DMS79 (cell line): ENCODE results near the gene C1orf167.
"Not testable (repeated sequence)": the region's sequence is repeated elsewhere in the genome, so short reads cannot be mapped to it uniquely, and the experiment has no call there.

Experiments
- DNase-seq: peaks from one replicate; lab custom pipeline; 2025; lab: John Stamatoyannopoulos, UW

C1orf167 gene

DNA sequence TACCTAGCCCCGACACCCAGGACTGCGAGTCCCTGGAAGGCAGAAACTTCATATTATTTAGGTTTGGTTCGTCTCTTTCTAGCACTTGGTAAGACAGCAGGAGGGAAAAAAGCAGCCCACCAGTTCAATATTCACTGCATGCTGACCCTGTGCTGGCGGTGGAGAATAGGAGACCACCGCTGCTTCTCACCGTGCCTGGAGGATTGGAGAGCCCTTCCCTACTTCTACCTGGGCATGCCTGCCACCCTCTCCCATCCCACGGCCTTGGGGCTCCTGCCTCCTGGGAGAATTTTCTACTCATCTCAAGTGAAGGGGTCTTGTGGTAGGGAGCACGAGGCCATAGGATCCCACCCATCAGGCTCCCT lies 38.4 kb downstream of the C1orf167 start:
- DNase-seq, result no peak

- DNase-seq, result no peak
These were observed 38.9 kb downstream of the C1orf167 start for GRCh38 chr1:11800756-11801433.

DNA sequence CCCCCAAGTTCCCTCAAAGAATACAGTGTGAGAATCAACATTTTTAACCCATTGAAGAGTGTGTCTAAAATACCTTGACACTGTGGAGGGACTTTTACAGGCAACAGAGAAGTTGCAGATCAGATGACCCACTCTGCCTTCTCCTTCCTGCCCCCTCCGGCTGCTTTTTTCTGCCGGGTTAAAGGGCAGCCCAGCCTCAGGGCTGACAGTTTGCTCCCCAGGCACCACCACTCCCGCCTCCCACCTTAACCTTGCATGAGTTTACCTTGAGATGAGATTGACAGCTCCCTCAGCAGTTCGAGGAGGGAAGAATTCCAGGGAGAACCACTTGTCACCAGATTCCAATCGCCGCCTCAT lies 40.6 kb downstream of the C1orf167 start:
- DNase-seq, result no peak

GRCh38 chr1:11802973-11803885 lies 41.2 kb downstream of the C1orf167 start:
- DNase-seq, result peak; percentile 88

DNA sequence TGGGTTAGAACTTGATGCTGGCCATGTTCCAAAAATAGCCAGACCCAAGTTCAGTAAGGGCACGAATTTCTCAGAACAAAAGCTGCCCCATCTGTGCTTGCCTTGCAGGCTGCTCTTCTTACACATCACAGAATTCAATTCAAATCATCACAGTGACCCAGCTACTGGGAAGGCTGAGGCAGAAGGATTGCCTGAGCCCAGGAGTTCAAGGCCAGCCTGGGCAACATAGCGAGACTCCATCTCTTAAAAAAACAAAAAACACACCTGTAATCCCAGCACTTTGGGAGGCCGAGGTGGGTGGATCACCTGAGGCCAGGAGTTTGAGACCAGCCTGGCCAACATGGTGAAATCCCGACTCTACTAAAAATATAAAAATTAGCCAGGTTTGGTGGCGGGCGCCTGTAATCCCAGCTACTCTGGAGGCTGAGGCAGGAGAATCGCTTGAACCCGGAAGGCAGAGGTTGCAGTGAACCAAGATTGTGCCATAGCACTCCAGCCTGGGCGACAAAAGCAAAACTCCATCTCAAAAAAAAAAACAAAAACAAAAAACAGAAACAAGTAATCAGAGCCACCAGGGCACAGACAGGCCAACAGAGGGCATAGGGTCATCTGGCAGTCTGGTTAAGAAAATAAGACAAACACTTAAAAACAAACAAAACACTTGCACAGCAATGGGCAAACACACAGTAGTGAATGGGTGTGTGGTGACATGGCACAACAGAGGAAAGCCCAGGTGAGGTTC lies 42.1 kb downstream of the C1orf167 start:
- DNase-seq, result not testable (repeated sequence)

GRCh38 chr1:11804666-11805421 lies 42.9 kb downstream of the C1orf167 start:
- DNase-seq, result peak; percentile 71

DNA sequence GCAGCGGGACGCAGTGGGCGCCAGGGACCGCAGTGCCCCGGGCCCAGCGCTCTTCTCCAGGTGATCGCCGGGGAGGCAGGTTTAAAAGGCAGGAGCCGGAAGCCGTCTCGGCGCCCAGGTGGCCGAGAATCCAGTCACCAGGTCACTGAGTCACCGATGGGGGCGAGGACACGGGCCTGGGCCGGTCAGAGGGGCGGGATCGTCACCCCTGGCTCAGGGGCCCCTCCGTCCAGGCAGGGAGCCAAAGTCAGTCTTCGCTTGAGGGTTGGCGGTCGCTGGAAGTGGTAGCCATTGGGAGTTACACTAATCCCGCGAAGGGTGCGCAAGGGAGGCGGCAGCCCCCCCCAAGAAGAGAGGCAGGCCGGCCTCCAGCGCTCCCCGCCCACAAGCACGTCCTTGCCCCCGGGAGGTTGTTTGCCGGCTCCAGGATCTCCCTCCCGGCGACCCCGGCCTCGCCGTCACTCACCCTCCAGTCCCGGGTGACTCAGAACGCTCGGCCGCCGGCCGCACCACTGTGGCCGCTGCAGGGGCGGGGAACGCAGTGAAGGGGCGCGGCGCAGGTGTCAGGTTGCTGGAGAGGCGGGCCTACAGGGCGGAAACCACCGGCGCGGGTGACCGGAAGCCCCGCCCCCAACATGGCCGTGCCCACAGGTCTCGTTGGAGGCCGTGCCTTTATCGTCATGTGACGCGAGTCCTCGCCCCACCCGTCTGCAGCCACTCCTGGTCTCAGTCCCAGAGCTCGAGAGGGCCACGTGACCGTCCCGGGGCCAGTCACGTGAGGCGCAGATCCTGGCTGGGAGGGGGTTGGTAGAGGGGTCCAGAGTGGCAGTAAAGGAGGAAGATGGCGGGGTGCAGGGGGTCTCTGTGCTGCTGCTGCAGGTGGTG lies 43.7 kb downstream of the C1orf167 start, which contains the start of the genes CLCN6 and MTHFR:
TSS of gene CLCN6 (plus strand) at position 770 of the 885 bp plus-strand sequence. CDS start at position 842, 72 bp downstream.
TSS of gene MTHFR (minus strand) at position 543 of the 885 bp plus-strand sequence. CDS start 2,848 bp downstream, outside the sequence.
- DNase-seq, result peak; percentile 99

GRCh38 chr1:11806307-11806936 lies 44.4 kb downstream of the C1orf167 start:
- no peak for DNase-seq

DNA sequence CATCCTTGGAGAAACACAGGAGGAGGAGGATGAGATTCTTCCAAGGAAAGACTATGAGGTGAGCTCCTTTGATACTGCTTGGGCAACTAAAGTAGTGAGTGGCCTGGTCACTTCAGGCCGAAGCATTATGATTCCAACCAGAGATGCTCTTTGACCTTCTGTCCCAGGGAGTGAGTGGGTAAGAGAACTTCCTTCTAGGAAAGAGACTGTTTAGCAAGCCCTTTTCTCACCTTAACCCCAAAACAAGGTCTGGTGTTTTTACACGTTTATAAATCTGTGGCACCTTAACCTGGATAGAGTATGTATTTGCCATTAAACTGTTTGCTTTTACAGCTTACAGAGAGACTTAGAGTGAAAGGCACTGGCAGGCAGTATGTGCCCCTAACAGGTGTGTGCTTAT lies 45.1 kb downstream of the C1orf167 start:
- DNase-seq, result no peak

DNA sequence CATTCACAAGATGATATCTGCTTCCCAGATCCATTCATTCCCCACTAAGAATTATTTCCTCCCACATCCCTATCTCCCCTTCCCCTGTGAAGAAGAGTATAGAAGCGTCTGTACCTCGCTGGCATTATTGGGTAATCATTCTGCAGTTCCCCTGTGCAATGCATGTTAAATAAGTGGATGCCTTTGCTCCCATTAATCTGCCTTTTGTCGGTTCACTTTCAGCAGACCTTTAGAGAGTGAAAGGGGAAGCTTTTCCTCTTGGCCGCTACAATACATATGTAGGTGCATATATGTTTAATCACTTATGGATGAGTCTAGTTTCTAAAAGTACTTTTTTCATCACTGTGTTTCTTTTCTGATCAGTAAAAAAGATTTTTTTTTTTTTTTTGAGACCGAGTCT lies 51.0 kb downstream of the C1orf167 start:
- DNase-seq, result no peak

DNA sequence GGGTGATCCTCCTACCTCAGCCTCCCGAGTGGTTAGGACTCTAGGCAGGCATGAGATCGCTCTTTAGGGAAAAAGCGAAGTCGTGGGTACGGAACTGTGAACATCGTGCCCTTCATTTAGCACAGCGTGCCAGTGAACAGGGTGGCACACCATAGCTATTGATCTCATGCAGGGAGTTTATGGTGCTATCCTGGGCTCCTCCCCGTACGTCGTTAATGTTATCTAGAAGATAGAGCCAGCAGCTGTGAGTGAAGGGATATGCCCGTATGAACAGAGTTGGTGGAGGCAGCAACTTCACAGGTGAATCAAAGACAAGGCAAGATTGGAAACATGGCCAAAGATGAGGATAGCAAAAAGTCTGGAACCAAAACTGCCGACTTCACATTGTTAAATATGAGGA lies 55.2 kb downstream of the C1orf167 start:
- no peak for DNase-seq

GRCh38 chr1:11822091-11822490 lies 60.1 kb downstream of the C1orf167 start:
- DNase-seq, result no peak

DNA sequence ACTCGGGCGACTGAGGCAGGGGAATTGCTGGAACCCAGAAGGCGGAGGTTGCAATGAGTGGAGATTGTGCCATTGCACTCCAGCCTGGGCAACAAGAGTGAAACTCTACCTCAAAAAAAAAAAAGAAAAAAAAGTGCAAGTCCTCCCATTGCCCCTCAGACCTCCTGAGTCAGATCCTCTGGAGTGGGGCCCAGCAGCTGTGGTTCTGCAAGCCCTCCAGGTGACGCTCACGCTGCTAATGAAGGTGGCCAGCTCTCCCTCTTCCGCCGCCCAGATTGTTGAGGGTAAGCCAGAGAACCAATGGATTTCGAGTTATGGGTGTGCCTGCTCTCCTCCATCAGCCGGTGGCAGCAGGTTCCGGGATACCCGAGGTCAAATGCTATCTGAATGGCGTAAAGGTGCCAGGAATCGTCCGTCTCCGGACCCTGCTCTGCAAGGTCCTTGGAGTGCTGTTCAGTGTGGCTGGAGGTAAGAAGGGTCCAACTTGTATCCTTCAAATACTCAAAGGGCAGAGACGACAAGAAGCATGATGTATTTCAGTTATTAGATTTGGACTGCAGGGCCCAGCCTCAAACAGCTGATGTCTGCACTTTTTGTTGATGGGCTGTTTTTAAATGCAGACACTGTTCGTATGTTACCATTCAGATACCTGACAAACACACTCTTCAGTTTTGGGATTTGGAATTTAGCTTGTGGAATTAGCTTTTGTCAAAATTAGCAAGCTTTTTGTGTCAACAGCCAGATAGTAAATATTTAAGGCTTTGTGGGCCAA lies 61.6 kb downstream of the C1orf167 start:
- DNase-seq, result no peak

- no peak for DNase-seq
These were observed 63.1 kb downstream of the C1orf167 start for GRCh38 chr1:11825131-11825530.

DNA sequence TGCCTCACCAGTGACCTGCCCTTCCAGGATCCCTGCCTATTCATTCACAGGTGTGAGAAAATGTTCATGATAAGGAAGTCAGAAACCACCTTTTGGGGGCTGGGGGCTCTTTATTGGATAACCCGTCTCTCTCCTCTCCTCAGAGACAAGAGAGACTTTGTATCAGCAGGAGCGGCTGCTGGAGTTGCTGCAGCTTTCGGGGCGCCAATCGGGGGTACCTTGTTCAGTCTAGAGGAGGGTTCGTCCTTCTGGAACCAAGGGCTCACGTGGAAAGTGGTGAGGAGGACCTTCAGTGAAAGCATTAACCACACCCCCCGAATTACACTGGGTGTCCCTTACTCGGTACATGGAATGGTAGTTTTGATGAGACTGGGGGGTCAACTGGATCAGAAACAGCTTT lies 65.0 kb downstream of the C1orf167 start:
- DNase-seq, result no peak

- no peak for DNase-seq
These were observed 66.5 kb downstream of the C1orf167 start for GRCh38 chr1:11828511-11828910.

DNA sequence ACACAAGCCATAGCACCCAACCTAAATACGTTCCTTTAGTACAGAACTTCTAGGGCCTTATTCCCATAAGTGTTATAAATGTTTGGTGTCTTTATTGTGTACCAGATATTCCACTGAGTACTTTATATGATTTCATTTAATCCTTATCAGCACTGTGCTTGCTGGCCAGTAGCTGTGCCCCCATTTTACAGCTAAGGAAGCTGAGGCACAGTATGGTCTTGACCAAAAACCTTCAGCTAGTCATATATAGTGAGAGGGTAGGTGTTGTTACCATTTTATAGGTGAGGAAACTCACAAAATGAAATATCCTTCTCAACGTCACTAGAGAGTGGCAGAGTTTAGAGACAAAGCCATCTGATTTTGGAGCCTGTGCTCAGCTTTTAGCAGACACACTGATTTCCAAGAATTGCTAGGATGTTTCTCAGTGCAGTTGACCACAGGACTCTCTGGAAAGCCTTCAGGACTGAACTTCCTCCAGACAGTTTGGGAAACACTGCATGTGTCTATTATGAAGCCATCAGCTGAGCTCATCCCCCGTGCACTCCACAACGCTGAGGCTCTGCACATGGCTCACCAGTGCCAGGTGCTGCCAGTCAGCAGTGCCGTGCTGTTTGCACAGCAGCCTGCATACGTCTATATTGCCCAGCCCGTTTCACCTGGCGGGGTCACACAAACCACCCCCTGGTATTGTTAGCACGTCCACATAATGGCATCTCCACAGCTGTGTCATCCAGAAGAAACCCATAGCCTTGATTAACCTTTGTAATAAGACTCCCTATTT lies 70.1 kb downstream of the C1orf167 start:
- DNase-seq, result no peak

GRCh38 chr1:11833497-11833896 lies 71.5 kb downstream of the C1orf167 start:
- DNase-seq, result no peak

DNA sequence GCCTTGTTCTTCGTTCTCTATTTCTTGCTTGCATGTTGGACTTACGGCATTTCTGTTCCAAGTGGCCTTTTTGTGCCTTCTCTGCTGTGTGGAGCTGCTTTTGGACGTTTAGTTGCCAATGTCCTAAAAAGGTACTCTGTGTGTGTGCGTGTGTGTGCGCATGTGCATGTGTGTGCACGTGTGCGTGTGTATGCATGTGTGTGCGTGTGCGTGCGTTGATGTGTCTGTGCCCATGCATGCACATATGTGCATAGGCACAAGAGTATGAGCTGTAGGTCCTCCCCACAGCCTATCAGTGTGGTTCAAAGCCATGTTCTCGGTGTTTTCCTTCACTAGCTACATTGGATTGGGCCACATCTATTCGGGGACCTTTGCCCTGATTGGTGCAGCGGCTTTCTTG lies 71.9 kb downstream of the C1orf167 start:
- no peak for DNase-seq
